SK-N-MC (cell line): ENCODE measurements around the gene NOTO.

Experiments used
- EZH2 ChIP-seq: fragments of 200-600 bp; sonication (generic); IDR thresholded peaks from one replicate; pipeline ENCODE4 v1.6.1; 2017; ENCODE audit warnings: antibody characterized with exemption
- POLR2AphosphoS5 ChIP-seq: IDR thresholded peaks from 2 replicates; pipeline ENCODE4 v1.6.1; 2012; ENCODE audit warnings: mild to moderate bottlenecking, low read depth, low read length, borderline replicate concordance

DNA sequence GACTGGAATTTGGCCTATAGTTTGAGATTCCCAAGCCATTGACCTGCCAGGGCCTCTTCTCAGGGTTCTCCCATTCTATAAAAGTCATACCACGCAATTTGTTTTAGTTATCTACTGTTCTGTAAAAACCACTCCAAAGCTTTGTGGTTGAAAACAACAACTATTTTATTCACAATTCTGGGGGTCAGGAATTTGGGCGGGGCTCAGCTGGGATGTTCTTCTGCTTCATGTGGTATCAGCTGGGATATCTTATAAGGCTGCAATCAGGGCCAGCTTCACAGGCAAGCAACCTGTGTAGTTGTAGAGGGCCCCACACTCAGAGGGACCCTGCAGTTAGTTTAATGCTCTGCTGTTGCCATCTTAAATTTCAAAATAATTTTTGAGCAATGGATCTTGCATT is 16.4 kb upstream of the NOTO start:
- TF ChIP-seq POLR2AphosphoS5 (no peak), EZH2 (no peak)
